CD4-positive, CD25-positive, alpha-beta regulatory T cell (primary cell): Measurements from ENCODE around the gene ZBTB37. TPM values are rescaled to one million over a fixed set of nuclear protein-coding genes. Genes with fewer than 3 reads are reported as not detected.

Experiments used
- ATAC-seq, 2 donors: fragments of 150-1000 bp; cut with Tn5 transposase; one replicate each; pipeline ENCODE4 v1.10.0; 2021; ENCODE audit warnings: low read depth in 2 of 2, moderate number of reproducible peaks in 2 of 2, moderate library complexity in 1 of 2
- DNase-seq, 3 donors: peaks; one replicate each; pipeline versions ENCODE4 v3.0.0 to v3.0.0-alpha.2; 2012 to 2022; ENCODE audit warnings: mixed read lengths in 1 of 3
- H3K27ac ChIP-seq: one replicate; pipeline ENCODE4 v1.7.0; 2013; ENCODE audit warnings: mild to moderate bottlenecking, low read length; ENCODE audit not compliant: insufficient read depth, poor library complexity, severe bottlenecking
- H3K27me3 ChIP-seq: one replicate; pipeline ENCODE4 v1.7.0; 2013; ENCODE audit warnings: low read length; ENCODE audit not compliant: control insufficient read depth, insufficient read depth
- H3K36me3 ChIP-seq: one replicate; pipeline ENCODE4 v1.7.0; 2013; ENCODE audit warnings: mild to moderate bottlenecking, low read length, moderate library complexity; ENCODE audit not compliant: control insufficient read depth, insufficient read depth
- H3K4me1 ChIP-seq: 2 replicates; pipeline ENCODE4 v1.7.0; 2013; ENCODE audit warnings: mild to moderate bottlenecking, low read length; ENCODE audit not compliant: insufficient read depth, control insufficient read depth, poor library complexity, severe bottlenecking
- H3K4me3 ChIP-seq: one replicate; pipeline ENCODE4 v1.7.0; 2013; ENCODE audit warnings: low read depth, mild to moderate bottlenecking, low read length, moderate library complexity
- H3K9me3 ChIP-seq, 2 experiments: 1 replicate in 1 of 2; 2 replicates in 1 of 2; pipeline ENCODE4 v1.7.0; 2013; ENCODE audit warnings: low read length in 2 of 2, mild to moderate bottlenecking in 1 of 2, moderate library complexity in 1 of 2; ENCODE audit not compliant: control insufficient read depth in 2 of 2
- H3K27ac Mint-ChIP-seq, 3 donors: one replicate each; pipeline ENCODE4 v1.8.0; 2020 to 2022; ENCODE audit warnings: mild to moderate bottlenecking in 3 of 3, mixed read lengths in 3 of 3, moderate library complexity in 2 of 3
- H3K27me3 Mint-ChIP-seq: one replicate; pipeline ENCODE4 v1.8.0; 2022; ENCODE audit warnings: mild to moderate bottlenecking, mixed read lengths
- H3K36me3 Mint-ChIP-seq: one replicate; pipeline ENCODE4 v1.8.0; 2020; ENCODE audit warnings: mixed read lengths
- H3K4me1 Mint-ChIP-seq, 4 donors: one replicate each; pipeline ENCODE4 v1.8.0; 2020 to 2022; ENCODE audit warnings: mixed read lengths in 4 of 4, mild to moderate bottlenecking in 1 of 4
- H3K4me3 Mint-ChIP-seq, 4 donors: one replicate each; pipeline ENCODE4 v1.8.0; 2020 to 2022; ENCODE audit warnings: mild to moderate bottlenecking in 4 of 4, mixed read lengths in 4 of 4, moderate library complexity in 3 of 4
- H3K9me3 Mint-ChIP-seq, 7 donors: one replicate each; pipeline ENCODE4 v1.8.0; 2020 to 2022; ENCODE audit warnings: mixed read lengths in 7 of 7, mild to moderate bottlenecking in 3 of 7, moderate library complexity in 2 of 7
- polyA plus RNA-seq, 4 donors: library from polyadenylated mRNA; unstranded; fragments of 300-500 nt; fragmentation: Illumina TruSeq; gene quantifications; one replicate each; pipeline ENCODE4 v1.2.3, GENCODE V29; 2021
- total RNA-seq: library from RNA; stranded (reverse); gene quantifications from one replicate; pipeline ENCODE4 v1.2.3, GENCODE V29; 2022

The ZBTB37 gene
- total and polyA plus RNA-seq, 5 donors from 2014 or later: 0.78 to 20.3 (median 1.1) TPM

DNA sequence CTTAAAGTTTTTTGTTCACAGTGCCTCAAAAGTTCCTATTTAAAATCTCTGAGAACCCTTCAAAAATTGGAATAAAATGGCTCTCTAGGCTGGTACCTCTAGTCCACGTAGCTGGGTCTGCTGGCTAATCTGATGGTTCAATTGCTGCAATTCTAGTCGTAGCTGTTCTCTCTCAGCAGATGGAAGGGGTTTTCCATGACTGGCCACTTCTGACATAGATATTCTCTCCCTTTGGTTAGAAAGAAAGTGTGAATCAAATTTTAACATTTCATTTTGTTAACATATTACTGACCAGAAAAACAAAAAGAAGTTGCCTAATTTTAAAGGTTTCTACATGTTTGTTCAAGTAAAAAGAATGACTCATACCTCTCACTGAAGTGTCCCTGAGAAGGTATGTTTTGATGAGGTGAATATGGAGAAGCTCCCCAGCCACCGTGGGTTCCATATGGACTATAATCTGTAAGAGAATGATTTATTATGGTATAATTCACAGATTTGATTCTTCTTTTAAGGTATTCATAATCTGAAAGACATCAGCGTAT is 78.3 kb downstream of the ZBTB37 start:
- Histone ChIP-seq H3K27ac (no peak overlapping the region), H3K9me3 (no peaks in the 10 kb centered on the region), H3K4me1 (no peaks in the 10 kb centered on the region), H3K27me3 (no peaks in the 10 kb centered on the region), H3K36me3 (peaks cover 91% of the 10 kb centered on the region), H3K4me3 (no peak overlapping the region)
- Mint-ChIP-seq H3K4me3 (no peak overlapping the region), H3K9me3 (no peaks in the 10 kb centered on the region), H3K27me3 (no peaks in the 10 kb centered on the region), H3K4me1 (no peaks in the 10 kb centered on the region), H3K27ac (peak overlapping the region in 1 of 3 donors; percentile 72), H3K36me3 (peaks cover 36% of the 10 kb centered on the region)
- DNase-seq (no peak), ATAC-seq (no peak)

DNA sequence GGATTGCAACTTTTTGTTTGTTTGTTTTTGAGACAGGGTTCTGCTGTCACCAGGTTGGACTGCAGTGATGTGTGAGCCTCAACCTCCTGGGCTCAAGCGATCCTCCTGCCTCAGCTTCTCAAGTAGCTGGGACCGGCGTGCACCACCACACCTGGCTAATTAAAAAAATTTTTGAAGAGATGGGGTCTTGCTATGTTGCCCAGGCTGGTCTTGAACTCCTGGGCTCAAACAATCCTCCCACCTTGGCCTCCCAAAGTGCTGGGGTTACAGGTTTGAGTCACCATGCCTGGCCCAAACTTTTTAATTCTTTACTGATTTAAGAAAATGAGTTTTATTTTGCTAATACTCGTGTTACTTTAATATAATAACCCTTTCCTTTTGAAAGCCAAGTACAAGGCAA is 80.4 kb downstream of the ZBTB37 start:
- no peaks in the 10 kb centered on the region for H3K27me3 Mint-ChIP-seq
- no peaks in the 10 kb centered on the region for H3K9me3 ChIP-seq
- no peaks in the 10 kb centered on the region for H3K9me3 Mint-ChIP-seq
- H3K36me3 ChIP-seq: peaks cover 91% of the 10 kb centered on the region
- peaks cover 32% of the 10 kb centered on the region for H3K36me3 Mint-ChIP-seq
- peaks cover 0 to 15% (median 7%) of the 10 kb centered on the region in 4 donors for H3K4me1 Mint-ChIP-seq
- H3K27ac Mint-ChIP-seq: no peak overlapping the region
- H3K27ac ChIP-seq: no peak overlapping the region
- H3K4me1 ChIP-seq: peaks cover 4% of the 10 kb centered on the region
- H3K4me3 Mint-ChIP-seq: no peak overlapping the region
- no peak for DNase-seq
- ATAC-seq: no peak
- H3K27me3 ChIP-seq: no peaks in the 10 kb centered on the region
- H3K4me3 ChIP-seq: no peak overlapping the region

Other genes with a start within 250 kb of the ZBTB37 start
- gene TEX50, start 233.0 kb upstream of the ZBTB37 start, total RNA-seq: not detected
- not detected for gene TEX50, start 233.0 kb upstream of the ZBTB37 start, polyA plus RNA-seq
- not detected for gene ANKRD45, start 198.5 kb upstream of the ZBTB37 start, total RNA-seq
- not detected for gene ANKRD45, start 198.5 kb upstream of the ZBTB37 start, polyA plus RNA-seq
- gene KLHL20, start 153.4 kb upstream of the ZBTB37 start, total RNA-seq: 27.9 TPM
- gene KLHL20, start 153.4 kb upstream of the ZBTB37 start, polyA plus RNA-seq: 10 to 100 TPM; 19.0 to 30.6 (median 22.1) TPM
- 4.8 TPM for gene DARS2, start 43.7 kb upstream of the ZBTB37 start, total RNA-seq
- 10 to 100 TPM in 1 of 4 donors, 1 to 10 TPM in 3; 8.9 to 12.5 (median 9.3) TPM for gene DARS2, start 43.7 kb upstream of the ZBTB37 start, polyA plus RNA-seq
- gene CENPL, start 43.5 kb upstream of the ZBTB37 start, total RNA-seq: 10.2 TPM
- gene CENPL, start 43.5 kb upstream of the ZBTB37 start, polyA plus RNA-seq: 10 to 100 TPM in 1 of 4 donors, 1 to 10 TPM in 3; 6.7 to 10.0 (median 8.0) TPM
- 511 TPM for gene GAS5, start 391 bp upstream of the ZBTB37 start, total RNA-seq
- gene GAS5, start 391 bp upstream of the ZBTB37 start, polyA plus RNA-seq: 100 to 1,000 TPM; 279 to 452 (median 362) TPM
- gene SERPINC1, start 48.9 kb downstream of the ZBTB37 start, total RNA-seq: not detected
- gene SERPINC1, start 48.9 kb downstream of the ZBTB37 start, polyA plus RNA-seq: not detected
- 54.7 TPM for gene RC3H1, start 154.0 kb downstream of the ZBTB37 start, total RNA-seq
- 1 to 10 TPM; 2.8 to 6.1 (median 5.0) TPM for gene RC3H1, start 154.0 kb downstream of the ZBTB37 start, polyA plus RNA-seq